Activated CD8-positive, alpha-beta memory T cell treated with anti-CD3 and anti-CD28 coated beads, Interleukin-2, amount 50 U/mL, for 24 hours (primary cell): ENCODE measurements around the gene STX12.
A peak's percentile ranks its signal among the peaks of the same experiment; 100 is the strongest.

Experiments
- DNase-seq: peaks from one replicate; pipeline ENCODE4 v3.0.0-alpha.2; 2020; ENCODE audit errors: extremely low read depth

STX12 gene

DNA sequence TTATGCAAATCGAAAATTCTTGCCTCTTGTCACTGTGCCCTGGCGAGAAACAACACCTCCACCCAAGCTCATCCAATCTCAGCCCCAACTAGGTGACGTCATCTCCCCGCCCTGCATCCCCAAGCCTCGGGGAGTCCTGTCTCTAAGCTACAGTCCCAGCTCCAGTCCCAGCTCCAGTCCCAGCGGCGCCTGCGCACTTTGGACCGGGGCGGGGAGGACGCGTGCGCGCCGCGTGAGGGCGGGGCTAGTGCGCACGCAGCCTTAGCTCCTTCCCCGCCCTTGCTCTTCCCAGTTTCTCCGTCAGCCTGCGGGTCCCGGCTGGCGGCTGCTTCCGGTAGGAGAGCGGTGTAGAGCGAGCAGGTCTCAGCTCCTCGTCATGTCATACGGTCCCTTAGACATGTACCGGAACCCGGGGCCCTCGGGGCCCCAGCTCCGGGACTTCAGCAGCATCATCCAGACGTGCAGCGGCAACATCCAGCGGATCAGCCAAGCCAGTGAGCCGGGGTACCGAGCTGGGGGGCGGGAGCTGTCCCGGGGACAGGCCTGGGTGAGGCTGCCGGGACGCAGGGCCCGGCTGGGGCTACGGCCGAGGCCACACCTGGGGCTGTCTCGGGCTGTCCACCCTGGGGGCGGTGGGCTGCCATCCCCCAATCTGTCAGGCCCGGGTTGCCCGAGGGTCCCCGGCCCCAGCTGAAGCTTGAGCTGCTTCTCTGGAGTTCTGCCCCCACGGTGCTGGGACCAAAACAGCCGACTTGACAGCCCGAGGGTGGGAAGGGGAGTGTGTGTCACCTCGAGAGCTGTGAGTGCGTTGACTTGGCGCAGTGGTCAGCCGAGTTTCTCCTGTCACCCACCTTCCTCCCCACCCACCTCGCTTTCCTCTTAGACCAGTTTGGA lies at the start of gene STX12:
STX12 (plus strand) TSS at position 288 of the 894 bp plus-strand sequence; CDS start at position 377, 89 bp downstream.
- DNase-seq: peak; percentile 98

DNA sequence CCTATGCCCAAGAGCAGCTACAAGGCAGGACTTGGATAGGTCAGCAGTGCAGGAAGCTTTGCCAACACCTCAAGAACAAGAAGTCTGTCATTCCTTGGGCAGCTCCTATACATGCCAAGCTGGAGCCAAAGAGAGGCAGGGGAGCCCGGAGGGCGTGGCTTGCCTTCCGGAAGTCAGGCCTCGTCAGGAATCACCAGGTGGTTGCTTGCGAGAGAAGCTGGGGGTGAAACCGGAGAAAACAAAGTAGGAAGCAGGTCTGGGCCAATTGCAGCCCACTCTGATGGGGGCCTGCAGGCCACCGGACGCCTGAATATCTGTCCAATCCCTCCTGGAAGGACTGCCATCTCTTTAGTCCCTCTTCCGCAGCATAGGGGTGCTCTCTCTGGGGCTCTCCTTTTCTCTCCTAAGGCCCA lies 48.1 kb upstream of the STX12 start:
- DNase-seq: no peak

GRCh38 chr1:27725374-27726172 lies 47.4 kb upstream of the STX12 start, which contains the start of gene FAM76A:
FAM76A (plus strand) TSS chr1:27725961; CDS start chr1:27726081, 120 bp downstream.
- DNase-seq: peak; percentile 97

DNA sequence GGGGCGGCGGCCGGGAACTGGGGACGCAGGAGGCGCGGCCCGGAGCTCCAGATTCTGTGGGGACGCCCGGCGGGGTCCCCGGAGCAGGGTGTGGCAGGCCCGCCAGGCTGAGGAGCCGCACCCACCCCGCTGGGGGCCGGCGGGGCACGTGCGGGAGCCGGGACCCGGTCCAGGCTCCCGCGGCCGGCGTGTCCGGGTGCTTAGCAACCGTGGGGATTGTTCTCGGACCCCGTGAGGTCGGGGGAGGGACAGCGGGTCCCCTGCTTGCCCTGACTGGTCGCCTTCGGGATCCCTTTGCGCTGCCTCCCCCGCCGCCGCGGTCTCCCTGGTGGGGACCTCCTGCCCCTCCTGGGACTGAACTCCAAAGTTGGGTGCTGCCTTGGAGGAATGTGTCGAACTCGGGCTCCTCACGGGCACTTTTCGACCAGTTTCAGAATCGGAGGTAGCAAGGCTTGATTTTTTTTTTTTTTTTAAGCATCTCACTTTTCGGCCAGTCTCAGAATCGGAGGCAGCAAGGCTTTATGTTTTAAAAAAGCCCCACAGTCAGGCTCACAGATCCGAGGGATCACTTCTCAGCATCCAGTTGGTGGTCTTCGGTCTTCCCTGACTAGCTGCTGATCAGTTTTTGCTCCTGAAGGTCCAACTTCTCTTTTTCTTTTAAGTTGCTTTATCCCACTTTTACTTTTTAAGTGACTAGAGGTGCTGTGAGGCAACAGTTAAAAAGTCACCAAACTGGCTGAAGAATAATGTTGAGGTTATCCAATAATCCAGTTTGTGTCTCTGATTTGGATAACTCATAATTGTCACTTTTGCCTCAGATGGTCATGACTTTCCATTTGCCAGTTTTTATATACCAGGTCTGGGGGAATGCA lies 46.6 kb upstream of the STX12 start:
- no peak for DNase-seq

DNA sequence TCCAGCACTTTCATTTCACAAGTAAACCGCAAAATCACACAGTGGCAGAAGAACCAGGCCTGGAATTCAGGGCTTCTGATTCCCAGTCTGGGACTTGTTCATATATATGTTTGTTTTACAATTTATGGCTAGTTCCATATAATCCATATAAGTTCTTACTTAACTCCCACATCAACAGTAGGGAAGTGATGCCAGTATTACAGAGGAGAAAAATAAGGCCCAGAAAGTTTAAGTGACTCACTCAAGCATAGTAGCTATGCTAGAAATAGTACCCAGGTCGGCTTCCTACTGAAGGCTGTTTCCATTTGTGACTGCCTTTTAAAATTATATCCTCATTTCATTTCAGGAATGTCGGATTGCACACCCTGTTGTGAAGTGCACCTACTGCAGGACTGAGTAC lies 45.9 kb upstream of the STX12 start:
- DNase-seq: no peak

DNA sequence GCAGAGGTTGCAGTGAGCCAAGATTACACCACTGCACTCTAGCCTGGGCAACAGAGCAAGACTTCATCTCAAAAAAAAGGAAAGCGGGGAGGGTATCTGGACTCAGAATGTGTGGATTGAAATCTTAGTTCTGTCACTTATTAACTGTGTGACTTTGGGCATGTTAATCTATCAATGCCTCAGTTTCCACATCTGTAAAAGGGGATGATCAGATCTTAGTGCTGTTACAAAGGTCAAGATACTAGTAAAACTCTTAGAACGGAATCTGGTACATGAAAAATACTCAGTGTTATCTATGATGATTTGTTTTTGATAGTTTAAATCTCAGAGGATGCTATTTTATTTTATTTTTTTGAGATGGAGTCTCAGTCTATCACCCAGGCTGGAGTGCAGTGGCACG lies 36.8 kb upstream of the STX12 start:
- no peak for DNase-seq

DNA sequence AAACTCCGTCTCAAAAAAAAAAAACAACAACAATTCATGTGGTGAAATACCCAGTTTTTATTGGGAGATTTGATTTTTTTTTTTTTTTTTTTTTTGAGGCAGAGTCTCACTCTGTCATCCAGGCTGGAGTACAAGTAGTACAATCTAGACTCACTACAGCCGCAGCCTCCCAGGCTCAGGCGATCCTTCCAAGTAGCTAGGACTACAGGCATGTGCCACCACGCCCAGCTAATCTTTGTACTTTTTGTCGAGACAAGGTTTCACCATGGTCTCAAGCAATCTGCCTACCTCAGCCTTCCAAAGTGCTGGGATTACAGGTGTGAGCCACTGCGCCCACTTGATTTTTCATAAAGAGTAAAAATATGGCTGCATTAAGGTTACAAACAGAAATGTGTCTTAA lies 31.9 kb upstream of the STX12 start:
- DNase-seq: no peak

- no peak for DNase-seq
Measured at GRCh38 chr1:27744556-27744955, 28.5 kb upstream of the STX12 start.

DNA sequence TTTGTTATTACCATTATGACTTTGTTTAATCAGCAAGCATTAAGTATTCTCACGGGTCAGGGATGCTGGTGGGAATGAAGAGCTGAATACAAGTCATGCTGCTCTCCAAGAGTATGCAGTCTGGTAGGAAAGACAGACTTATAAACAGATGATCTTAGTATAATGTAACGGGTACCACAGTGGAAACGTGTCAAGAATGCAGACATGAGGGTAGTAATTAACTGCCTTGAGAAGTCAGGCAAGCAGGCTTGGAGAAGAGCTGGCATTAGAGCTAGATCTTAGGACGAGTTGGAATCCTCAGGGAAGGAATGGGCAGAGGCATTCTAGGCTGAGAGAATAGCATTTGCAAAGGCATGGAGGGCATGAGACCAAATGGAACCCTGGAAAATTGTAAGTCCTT lies 27.6 kb upstream of the STX12 start:
- DNase-seq: no peak

DNA sequence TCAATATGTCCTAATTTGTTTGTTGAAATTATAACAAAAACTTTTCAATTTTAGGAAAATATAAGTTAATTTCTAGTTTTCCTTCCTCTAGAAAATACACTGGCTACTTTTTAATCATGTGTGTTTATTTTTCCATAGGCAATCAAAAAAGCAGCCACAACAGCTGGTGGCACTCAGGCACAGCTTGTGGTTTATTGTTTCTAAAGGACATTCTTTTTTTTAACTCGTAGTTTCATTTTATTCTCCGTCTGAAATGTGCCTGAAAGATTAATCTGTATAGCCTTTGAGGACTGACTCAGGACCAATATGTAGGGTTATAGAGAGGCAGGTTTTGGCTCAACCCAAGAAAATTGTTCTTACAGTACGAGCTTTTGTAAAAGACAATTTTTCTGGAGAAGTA lies 20.7 kb upstream of the STX12 start:
- no peak for DNase-seq

- DNase-seq: no peak
Measured at GRCh38 chr1:27755286-27755685, 17.7 kb upstream of the STX12 start.

DNA sequence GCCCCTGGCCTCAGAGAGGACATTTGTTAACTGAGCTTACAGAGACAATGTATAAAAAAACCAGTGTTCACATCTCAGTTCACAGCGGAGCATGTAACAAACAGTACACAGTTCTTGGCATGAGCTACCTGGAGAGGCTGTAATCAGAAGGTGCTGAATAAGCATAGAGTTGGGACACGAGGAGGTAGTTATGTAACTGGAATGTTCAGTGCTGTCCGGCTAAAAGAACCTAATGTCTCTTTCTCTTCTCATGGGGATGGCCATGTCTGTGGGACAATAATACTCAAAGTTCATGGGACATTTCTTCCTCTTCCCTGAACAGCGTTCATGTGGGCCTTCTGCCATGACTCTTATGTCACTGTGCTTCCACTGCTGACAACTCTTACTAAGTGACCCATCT lies 17.2 kb upstream of the STX12 start:
- no peak for DNase-seq

DNA sequence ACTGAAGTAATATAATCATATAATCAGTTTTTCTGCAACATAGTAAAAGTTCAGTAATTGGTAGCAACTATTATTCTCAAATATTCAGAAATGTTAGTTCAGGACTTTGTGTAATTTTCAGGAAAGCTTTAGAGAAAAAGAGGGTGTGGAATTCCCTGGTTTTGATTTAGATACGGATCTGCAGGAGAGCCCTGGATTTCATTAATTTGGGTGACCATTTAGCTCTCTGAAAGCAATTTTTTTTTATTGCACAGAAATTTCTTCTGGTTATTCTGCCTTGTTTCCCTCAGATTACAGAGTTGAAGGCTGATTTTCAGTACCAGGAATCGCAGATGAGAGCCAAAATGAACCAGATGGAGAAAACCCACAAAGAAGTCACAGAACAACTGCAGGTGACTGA lies 13.8 kb upstream of the STX12 start:
- no peak for DNase-seq

DNA sequence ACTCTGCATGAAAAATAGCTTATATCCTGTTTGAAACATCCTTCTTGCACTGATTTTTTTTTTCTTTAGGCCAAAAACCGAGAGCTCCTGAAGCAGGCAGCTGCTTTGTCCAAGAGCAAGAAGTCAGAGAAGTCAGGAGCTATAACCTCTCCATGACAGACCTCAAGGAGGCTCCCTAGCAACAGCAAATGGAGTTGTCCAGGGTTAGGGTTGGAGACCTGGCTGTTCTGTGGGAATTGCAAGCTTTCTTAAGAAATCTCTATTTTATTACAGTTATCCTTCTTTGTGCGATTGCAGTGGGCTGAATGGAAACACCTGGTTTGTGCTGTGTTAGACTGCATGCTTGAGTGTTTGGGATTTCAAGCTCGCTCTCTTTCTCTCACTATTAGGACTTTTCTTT lies 12.6 kb upstream of the STX12 start:
- no peak for DNase-seq

GRCh38 chr1:27762033-27762432 lies 11.0 kb upstream of the STX12 start:
- DNase-seq: no peak

GRCh38 chr1:27763358-27763757 lies 9.7 kb upstream of the STX12 start:
- no peak for DNase-seq

DNA sequence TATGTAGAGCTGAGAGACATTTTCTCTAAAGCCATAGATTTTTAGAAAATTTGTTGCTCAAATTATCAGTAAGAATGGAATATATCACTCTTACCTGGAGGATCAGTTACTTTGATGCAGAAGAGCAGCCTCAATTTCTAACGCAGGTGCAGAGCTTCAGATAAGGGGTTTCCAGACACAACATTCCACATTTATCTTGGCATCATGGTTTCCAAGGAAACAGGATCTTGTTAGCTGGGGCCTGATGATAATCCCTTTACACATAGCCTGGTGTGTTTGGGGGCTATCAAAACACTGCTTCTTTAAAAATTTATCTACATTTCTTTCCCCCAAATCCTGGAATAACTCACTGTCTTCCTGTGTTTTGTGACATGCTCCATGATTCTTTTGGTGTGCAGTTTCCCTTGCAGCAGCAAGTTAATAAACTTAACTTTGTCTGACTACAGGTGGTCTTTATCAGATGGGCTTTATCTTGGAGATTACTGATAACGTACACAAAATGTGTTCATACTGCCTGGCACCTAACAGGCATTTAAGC lies 2.7 kb upstream of the STX12 start:
- no peak for DNase-seq

DNA sequence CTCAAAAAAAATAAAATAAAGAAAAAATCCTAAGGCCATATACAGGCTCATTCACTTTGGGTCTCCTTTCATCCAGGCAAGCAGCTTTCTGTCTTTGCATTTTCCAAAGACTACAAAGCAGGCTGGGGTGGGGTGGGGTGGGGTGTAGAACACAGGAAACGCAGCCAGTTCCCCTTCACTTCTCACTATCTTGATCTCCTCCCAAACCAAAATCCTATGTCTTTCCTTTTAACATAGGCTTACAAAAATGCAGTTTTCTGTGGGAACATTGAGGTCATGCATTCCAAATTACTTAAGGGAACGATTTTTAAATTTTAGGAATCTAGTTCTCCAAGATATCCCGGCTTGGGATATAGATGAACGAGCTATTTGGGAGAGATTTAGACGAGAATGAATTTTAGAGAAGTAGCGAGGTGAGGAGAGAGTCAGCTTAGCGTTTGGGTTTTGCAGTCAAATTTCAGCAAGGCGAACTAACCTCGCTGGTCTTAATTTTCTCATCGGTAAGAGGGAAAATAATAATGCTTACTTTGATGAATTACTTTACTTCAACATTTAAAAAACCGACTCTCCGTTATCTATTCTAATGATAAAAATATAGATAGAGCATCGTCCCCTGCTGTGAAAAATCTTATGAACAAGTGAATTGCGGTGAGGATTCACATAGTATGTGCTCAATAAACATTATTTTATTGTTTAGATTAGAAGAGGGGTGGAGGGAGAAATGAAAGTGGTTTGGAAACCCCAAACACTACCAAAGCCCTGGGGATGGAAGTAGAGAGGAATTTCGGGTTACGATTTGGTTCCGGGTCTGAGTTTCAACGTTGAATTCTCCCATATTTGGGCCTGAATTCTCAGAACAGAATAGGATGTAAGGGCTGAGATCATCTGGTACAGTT lies 735 bp upstream of the STX12 start:
- DNase-seq: no peak

- no peak for DNase-seq
Measured at GRCh38 chr1:27773826-27774445, 917 bp downstream of the STX12 start.

- no peak for DNase-seq
Measured at GRCh38 chr1:27774654-27775053, 1.6 kb downstream of the STX12 start.
